H1 (cell line): Measurements from ENCODE around the gene CIAO2A. TPM values are rescaled to one million over a fixed set of nuclear protein-coding genes. Genes with fewer than 3 reads are reported as not detected.

Source experiments
- CHD2 ChIP-seq: IDR thresholded peaks from 2 replicates; pipeline ENCODE4 v1.6.1; 2012; ENCODE audit warnings: low read length, improper control_type of control experiment
- FOSL1 ChIP-seq: IDR thresholded peaks from 2 replicates; pipeline ENCODE4 v1.6.1; 2011; ENCODE audit warnings: mild to moderate bottlenecking, low read depth, low read length, moderate library complexity; ENCODE audit not compliant: insufficient read depth
- POLR2AphosphoS5 ChIP-seq: IDR thresholded peaks from 2 replicates; pipeline ENCODE4 v1.6.1; 2011; ENCODE audit warnings: low read depth, low read length
- RAD21 ChIP-seq, 2 experiments: IDR thresholded peaks in 1 of 2; conservative IDR thresholded peaks in 1 of 2; 2 replicates each; pipeline ENCODE4 v1.6.1; 2011; ENCODE audit warnings: low read depth in 2 of 2, low read length in 2 of 2, improper control_type of control experiment in 1 of 2, inconsistent platforms in 1 of 2, mild to moderate bottlenecking in 1 of 2, moderate library complexity in 1 of 2
- SP2 ChIP-seq: IDR thresholded peaks from 2 replicates; pipeline ENCODE4 v1.6.1; 2012; ENCODE audit warnings: mild to moderate bottlenecking, low read length, inconsistent platforms
- SRF ChIP-seq: IDR thresholded peaks from 2 replicates; pipeline ENCODE4 v1.6.1; 2011; ENCODE audit warnings: mild to moderate bottlenecking, low read depth, low read length, moderate library complexity
- polyA plus RNA-seq, 7 experiments: library from polyadenylated mRNA; depleted of rRNA in 3 of 7; stranded (reverse) in 5 of 7; unstranded in 2 of 7; fragments of >200 nt in 5 of 7; fragments of 200-250 nt in 2 of 7; gene quantifications; 1 replicate in 5 of 7; 2 replicates in 1 of 7; 4 replicates in 1 of 7; pipeline versions ENCODE4 v1.2.1 to v1.2.3, GENCODE V29; 2011 to 2013; ENCODE audit warnings: missing spikeins in 2 of 7, mixed read lengths in 2 of 7
- total RNA-seq: library from RNA; stranded (reverse); fragmentation: NEBNext Ultra II Directional; extraction: Animal tissue kit (Norgen Biotek cat#: 25700); gene quantifications from 2 replicates; pipeline ENCODE4 v1.2.1, GENCODE V29; 2021
- TF ChIP-seq, protein P1 (sequence below): fragments of 300-600 bp; sonication (generic); IDR thresholded peaks from 2 replicates; pipeline ENCODE4 v1.7.1; 2012; ENCODE audit warnings: low read length, moderate library complexity, mild to moderate bottlenecking, inconsistent platforms; ENCODE audit not compliant: insufficient replicate concordance

The CIAO2A gene
- total and polyA plus RNA-seq, 2 of the 8 experiments (the other 6 are each of a cell fraction or from before 2014, with no cell fraction given): 76.4 to 86.5 TPM

DNA sequence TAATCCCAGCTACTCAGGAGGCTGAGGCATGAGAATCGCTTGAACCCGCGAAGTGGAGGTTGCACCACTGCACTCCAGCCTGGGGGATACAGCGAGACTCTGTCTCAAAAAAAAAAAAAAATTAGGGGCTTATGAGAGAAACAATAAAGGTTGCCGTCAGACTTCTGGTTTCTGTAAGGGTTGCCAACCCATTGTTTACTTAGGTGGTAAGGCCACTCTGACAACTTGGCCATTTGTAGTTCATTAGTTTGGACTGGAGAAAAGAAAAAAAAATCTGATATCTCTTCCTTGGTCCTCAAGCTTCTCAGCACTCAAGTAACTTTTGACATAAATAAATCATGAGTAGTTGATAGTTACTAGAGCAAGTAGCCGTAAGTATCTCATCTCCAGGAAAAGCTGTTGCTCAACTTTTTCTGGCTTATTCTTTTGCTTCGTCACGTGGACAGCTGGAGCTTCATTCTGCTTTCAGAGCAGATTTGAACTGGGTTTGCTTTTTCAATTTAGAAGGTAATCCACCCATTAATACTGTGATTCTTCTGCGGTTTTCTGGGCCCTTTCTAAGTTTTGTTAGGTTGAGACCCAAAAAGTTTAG lies 11.6 kb upstream of the CIAO2A start (continued):
- TF ChIP-seq, protein P1, sequence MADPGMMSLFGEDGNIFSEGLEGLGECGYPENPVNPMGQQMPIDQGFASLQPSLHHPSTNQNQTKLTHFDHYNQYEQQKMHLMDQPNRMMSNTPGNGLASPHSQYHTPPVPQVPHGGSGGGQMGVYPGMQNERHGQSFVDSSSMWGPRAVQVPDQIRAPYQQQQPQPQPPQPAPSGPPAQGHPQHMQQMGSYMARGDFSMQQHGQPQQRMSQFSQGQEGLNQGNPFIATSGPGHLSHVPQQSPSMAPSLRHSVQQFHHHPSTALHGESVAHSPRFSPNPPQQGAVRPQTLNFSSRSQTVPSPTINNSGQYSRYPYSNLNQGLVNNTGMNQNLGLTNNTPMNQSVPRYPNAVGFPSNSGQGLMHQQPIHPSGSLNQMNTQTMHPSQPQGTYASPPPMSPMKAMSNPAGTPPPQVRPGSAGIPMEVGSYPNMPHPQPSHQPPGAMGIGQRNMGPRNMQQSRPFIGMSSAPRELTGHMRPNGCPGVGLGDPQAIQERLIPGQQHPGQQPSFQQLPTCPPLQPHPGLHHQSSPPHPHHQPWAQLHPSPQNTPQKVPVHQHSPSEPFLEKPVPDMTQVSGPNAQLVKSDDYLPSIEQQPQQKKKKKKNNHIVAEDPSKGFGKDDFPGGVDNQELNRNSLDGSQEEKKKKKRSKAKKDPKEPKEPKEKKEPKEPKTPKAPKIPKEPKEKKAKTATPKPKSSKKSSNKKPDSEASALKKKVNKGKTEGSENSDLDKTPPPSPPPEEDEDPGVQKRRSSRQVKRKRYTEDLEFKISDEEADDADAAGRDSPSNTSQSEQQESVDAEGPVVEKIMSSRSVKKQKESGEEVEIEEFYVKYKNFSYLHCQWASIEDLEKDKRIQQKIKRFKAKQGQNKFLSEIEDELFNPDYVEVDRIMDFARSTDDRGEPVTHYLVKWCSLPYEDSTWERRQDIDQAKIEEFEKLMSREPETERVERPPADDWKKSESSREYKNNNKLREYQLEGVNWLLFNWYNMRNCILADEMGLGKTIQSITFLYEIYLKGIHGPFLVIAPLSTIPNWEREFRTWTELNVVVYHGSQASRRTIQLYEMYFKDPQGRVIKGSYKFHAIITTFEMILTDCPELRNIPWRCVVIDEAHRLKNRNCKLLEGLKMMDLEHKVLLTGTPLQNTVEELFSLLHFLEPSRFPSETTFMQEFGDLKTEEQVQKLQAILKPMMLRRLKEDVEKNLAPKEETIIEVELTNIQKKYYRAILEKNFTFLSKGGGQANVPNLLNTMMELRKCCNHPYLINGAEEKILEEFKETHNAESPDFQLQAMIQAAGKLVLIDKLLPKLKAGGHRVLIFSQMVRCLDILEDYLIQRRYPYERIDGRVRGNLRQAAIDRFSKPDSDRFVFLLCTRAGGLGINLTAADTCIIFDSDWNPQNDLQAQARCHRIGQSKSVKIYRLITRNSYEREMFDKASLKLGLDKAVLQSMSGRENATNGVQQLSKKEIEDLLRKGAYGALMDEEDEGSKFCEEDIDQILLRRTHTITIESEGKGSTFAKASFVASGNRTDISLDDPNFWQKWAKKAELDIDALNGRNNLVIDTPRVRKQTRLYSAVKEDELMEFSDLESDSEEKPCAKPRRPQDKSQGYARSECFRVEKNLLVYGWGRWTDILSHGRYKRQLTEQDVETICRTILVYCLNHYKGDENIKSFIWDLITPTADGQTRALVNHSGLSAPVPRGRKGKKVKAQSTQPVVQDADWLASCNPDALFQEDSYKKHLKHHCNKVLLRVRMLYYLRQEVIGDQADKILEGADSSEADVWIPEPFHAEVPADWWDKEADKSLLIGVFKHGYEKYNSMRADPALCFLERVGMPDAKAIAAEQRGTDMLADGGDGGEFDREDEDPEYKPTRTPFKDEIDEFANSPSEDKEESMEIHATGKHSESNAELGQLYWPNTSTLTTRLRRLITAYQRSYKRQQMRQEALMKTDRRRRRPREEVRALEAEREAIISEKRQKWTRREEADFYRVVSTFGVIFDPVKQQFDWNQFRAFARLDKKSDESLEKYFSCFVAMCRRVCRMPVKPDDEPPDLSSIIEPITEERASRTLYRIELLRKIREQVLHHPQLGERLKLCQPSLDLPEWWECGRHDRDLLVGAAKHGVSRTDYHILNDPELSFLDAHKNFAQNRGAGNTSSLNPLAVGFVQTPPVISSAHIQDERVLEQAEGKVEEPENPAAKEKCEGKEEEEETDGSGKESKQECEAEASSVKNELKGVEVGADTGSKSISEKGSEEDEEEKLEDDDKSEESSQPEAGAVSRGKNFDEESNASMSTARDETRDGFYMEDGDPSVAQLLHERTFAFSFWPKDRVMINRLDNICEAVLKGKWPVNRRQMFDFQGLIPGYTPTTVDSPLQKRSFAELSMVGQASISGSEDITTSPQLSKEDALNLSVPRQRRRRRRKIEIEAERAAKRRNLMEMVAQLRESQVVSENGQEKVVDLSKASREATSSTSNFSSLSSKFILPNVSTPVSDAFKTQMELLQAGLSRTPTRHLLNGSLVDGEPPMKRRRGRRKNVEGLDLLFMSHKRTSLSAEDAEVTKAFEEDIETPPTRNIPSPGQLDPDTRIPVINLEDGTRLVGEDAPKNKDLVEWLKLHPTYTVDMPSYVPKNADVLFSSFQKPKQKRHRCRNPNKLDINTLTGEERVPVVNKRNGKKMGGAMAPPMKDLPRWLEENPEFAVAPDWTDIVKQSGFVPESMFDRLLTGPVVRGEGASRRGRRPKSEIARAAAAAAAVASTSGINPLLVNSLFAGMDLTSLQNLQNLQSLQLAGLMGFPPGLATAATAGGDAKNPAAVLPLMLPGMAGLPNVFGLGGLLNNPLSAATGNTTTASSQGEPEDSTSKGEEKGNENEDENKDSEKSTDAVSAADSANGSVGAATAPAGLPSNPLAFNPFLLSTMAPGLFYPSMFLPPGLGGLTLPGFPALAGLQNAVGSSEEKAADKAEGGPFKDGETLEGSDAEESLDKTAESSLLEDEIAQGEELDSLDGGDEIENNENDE: no peak
- TF ChIP-seq SRF (no peak), SP2 (no peak), POLR2AphosphoS5 (no peak), FOSL1 (no peak), CHD2 (no peak), RAD21 (IDR thresholded peaks at IDR 0.05 in 1 of 2, conservative IDR thresholded peaks at IDR 0.05 in 1 of 2; ENCODE audit: low read depth in 2 of 2, low read length in 2 of 2) (no peak)
